Skeletal muscle satellite cell (primary cell): Measurements from ENCODE around the gene CDC20B.
"Not testable (repeated sequence)": the region's sequence is repeated elsewhere in the genome, so short reads cannot be mapped to it uniquely, and the experiment has no call there.

ENCODE experiments used
- H3K27me3 ChIP-seq: 2 replicates; pipeline ENCODE4 v1.7.0; 2013; ENCODE audit warnings: low read length; ENCODE audit not compliant: control insufficient read depth, insufficient read depth
- H3K36me3 ChIP-seq: 2 replicates; pipeline ENCODE4 v1.7.0; 2013; ENCODE audit warnings: mild to moderate bottlenecking, control low read depth, low read length; ENCODE audit not compliant: insufficient read depth
- H3K4me1 ChIP-seq: 2 replicates; pipeline ENCODE4 v1.7.0; 2013; ENCODE audit warnings: low read length; ENCODE audit not compliant: control insufficient read depth, insufficient read depth
- H3K4me2 ChIP-seq: 2 replicates; pipeline ENCODE4 v1.7.0; 2013; ENCODE audit warnings: mild to moderate bottlenecking, low read length
- H3K4me3 ChIP-seq: 2 replicates; pipeline ENCODE4 v1.7.0; 2013; ENCODE audit warnings: low read length
- H3K9ac ChIP-seq: 2 replicates; pipeline ENCODE4 v1.7.0; 2013; ENCODE audit warnings: mild to moderate bottlenecking, low read depth, low read length, moderate library complexity
- H3K9me3 ChIP-seq: replicated peaks from 2 replicates; pipeline ENCODE4 v1.7.0; 2013; ENCODE audit warnings: mild to moderate bottlenecking, control low read depth, low read length

CDC20B gene

DNA sequence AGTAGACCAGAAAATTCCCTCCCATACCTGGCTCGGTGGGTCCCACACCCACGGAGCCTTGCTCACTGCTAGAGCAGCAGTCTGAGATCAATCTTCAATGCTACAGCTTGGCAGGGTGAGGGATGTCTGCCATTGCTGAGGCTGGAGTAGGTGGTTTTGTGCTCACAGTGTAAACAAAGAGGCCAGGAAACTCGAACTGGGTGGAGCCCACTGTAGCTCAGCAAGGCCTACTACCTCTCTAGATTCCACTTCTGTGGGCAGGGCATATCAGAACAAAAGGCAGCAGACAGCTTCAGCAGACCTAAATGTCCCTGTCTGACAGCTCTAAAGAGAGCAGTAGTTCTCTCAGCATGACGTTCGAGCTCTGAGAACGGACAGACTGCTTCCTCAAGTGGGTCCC lies 76.1 kb downstream of the CDC20B start:
- Histone ChIP-seq H3K9ac (no peak overlapping the region), H3K36me3 (no peaks in the 10 kb centered on the region), H3K4me2 (no peak overlapping the region), H3K9me3 (no peaks in the 10 kb centered on the region), H3K4me1 (no peaks in the 10 kb centered on the region), H3K27me3 (peaks cover 13% of the 10 kb centered on the region), H3K4me3 (no peak overlapping the region)

- Histone ChIP-seq H3K4me2 (no peak overlapping the region), H3K4me1 (no peaks in the 10 kb centered on the region), H3K9ac (no peak overlapping the region), H3K27me3 (peaks cover 13% of the 10 kb centered on the region), H3K4me3 (no peak overlapping the region), H3K36me3 (no peaks in the 10 kb centered on the region), H3K9me3 (no peaks in the 10 kb centered on the region)
These were observed 76.8 kb downstream of the CDC20B start for GRCh38 chr5:55096182-55096581.

GRCh38 chr5:55091011-55091410 lies 82.0 kb downstream of the CDC20B start:
- H3K4me1 ChIP-seq, H3K4me2 ChIP-seq, H3K9me3 ChIP-seq, H3K36me3 ChIP-seq, H3K4me3 ChIP-seq, H3K9ac ChIP-seq: not testable (repeated sequence)
- H3K27me3 ChIP-seq, result peaks cover 13% of the 10 kb centered on the region

- not testable (repeated sequence) for H3K4me3 ChIP-seq, H3K4me1 ChIP-seq, H3K9me3 ChIP-seq, H3K9ac ChIP-seq, H3K36me3 ChIP-seq, H3K4me2 ChIP-seq, H3K27me3 ChIP-seq
These were observed 83.7 kb downstream of the CDC20B start for GRCh38 chr5:55089301-55089700.

- Histone ChIP-seq H3K36me3 (no peaks in the 10 kb centered on the region), H3K9ac (no peak overlapping the region), H3K27me3 (no peaks in the 10 kb centered on the region), H3K9me3 (no peaks in the 10 kb centered on the region), H3K4me3 (no peak overlapping the region), H3K4me2 (no peak overlapping the region), H3K4me1 (no peaks in the 10 kb centered on the region)
These were observed 91.4 kb downstream of the CDC20B start for GRCh38 chr5:55081541-55081940.

- Histone ChIP-seq H3K4me2 (no peak overlapping the region), H3K36me3 (no peaks in the 10 kb centered on the region), H3K27me3 (no peaks in the 10 kb centered on the region), H3K9ac (no peak overlapping the region), H3K9me3 (no peaks in the 10 kb centered on the region), H3K4me1 (no peaks in the 10 kb centered on the region), H3K4me3 (no peak overlapping the region)
These were observed 99.8 kb downstream of the CDC20B start for GRCh38 chr5:55073211-55073610.

- no peaks in the 10 kb centered on the region for H3K36me3 ChIP-seq
These were observed 100.3 kb downstream of the CDC20B start for GRCh38 chr5:55072666-55073065.

GRCh38 chr5:55071413-55071812 lies 101.6 kb downstream of the CDC20B start:
- H3K4me3 ChIP-seq, result no peak overlapping the region
- H3K36me3 ChIP-seq, result no peaks in the 10 kb centered on the region
- H3K4me2 ChIP-seq, result no peak overlapping the region
- no peaks in the 10 kb centered on the region for H3K9me3 ChIP-seq
- no peaks in the 10 kb centered on the region for H3K27me3 ChIP-seq
- no peaks in the 10 kb centered on the region for H3K4me1 ChIP-seq
- no peak overlapping the region for H3K9ac ChIP-seq

More at GRCh38 chr5:55072666-55073065, 100.3 kb downstream of the CDC20B start:
- Histone ChIP-seq H3K9me3 (no peaks in the 10 kb centered on the region), H3K4me2 (no peak overlapping the region), H3K4me3 (no peak overlapping the region), H3K9ac (no peak overlapping the region), H3K27me3 (no peaks in the 10 kb centered on the region), H3K4me1 (no peaks in the 10 kb centered on the region)

DNA sequence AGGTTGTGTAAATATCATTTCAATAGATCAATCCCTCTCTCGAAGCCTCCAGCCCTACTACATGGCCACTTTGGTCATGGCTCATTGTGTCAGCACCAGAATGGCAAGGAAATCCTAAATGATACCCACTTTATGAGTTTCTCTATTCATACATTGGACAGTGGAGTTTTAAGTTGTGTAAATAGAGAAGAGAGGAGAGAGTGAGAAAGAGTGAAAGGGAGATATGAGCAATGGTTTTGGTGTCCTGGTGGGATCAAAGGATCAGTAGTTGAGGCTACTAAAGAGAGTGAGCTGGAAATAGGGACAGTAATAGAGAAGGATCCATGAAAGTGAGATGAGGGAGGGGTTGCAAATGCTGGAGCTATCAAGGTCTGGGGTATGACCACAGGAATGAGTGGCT lies 102.0 kb downstream of the CDC20B start:
- no peaks in the 10 kb centered on the region for H3K9me3 ChIP-seq
- H3K27me3 ChIP-seq, result no peaks in the 10 kb centered on the region
- H3K4me1 ChIP-seq, result no peaks in the 10 kb centered on the region
- no peak overlapping the region for H3K9ac ChIP-seq
- no peak overlapping the region for H3K4me3 ChIP-seq
- H3K36me3 ChIP-seq, result no peaks in the 10 kb centered on the region
- no peak overlapping the region for H3K4me2 ChIP-seq

GRCh38 chr5:55066277-55066676 lies 106.7 kb downstream of the CDC20B start:
- Histone ChIP-seq H3K4me3 (no peak overlapping the region), H3K36me3 (no peaks in the 10 kb centered on the region), H3K9ac (no peak overlapping the region), H3K4me1 (peaks cover 15% of the 10 kb centered on the region), H3K9me3 (no peaks in the 10 kb centered on the region), H3K4me2 (no peak overlapping the region), H3K27me3 (no peaks in the 10 kb centered on the region)

DNA sequence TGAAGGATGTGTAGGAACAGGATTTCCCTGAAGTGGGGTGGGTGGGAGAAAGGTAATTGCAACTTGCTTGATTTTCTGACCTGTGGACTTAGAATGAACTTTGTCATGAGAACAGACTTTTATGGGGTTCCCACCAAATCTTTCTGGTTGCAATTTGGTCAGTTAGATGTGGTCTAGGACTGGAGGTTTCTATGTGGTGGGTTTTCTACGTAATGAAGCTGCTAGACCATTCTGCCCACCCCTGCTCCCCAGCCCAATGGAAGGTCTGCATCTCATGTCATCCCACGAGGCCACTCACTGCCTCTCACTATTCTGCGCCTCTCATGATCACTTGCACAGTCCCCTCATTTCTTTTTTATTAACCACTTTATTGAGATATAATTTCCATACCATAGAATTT lies 108.5 kb downstream of the CDC20B start:
- no peak overlapping the region for H3K4me2 ChIP-seq
- H3K4me3 ChIP-seq, result no peak overlapping the region
- peaks cover 15% of the 10 kb centered on the region for H3K4me1 ChIP-seq
- H3K9me3 ChIP-seq, result no peaks in the 10 kb centered on the region
- no peaks in the 10 kb centered on the region for H3K36me3 ChIP-seq
- no peak overlapping the region for H3K9ac ChIP-seq
- no peaks in the 10 kb centered on the region for H3K27me3 ChIP-seq

DNA sequence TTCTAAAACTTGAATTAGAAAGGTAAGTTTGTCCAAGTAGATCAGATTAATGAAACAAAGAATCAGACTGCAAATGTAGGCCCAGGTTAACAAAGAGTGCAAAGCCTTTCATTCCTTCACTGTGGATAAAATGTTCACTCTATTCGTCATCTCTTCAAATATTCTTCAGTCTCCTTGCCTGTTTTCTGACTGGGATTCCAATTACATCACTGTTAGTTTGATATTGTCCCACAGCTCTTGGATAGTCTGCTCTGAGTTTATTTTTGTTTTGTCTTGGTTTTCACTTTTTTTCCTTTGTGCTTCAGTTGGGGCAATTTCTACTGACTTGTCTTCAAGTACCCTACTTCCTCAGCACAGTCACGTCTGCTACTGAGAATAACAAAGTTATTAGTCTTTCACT lies 109.1 kb downstream of the CDC20B start:
- H3K4me3 ChIP-seq, result no peak overlapping the region
- H3K36me3 ChIP-seq, result no peaks in the 10 kb centered on the region
- no peak overlapping the region for H3K4me2 ChIP-seq
- H3K27me3 ChIP-seq, result no peaks in the 10 kb centered on the region
- H3K9ac ChIP-seq, result no peak overlapping the region
- peaks cover 15% of the 10 kb centered on the region for H3K4me1 ChIP-seq
- no peaks in the 10 kb centered on the region for H3K9me3 ChIP-seq
